HepG2 (cell line): ENCODE measurements around the gene ATG5. TPM values are rescaled to one million over a fixed set of nuclear protein-coding genes. Genes with fewer than 3 reads are reported as not detected.

Experiments used
- ATAC-seq: fragments of 200-7000 bp; cut with Tn5 transposase; 3 replicates; pipeline ENCODE4 v1.9.1; 2020; ENCODE audit warnings: mild to moderate bottlenecking, moderate library complexity
- BruUV-seq: library from RNA; stranded (reverse); fragments of 400-500 nt; replicated peaks from 2 replicates; lab custom pipeline; 2021; lab: Mats Ljungman, UMichigan
- CTCF ChIA-PET: fragments of 300-600 bp; formaldehyde crosslinking; extraction: SDS; loops from one replicate; lab custom pipeline; 2021; ENCODE audit warnings: low total read pairs, inconsistent platforms, low intra/inter-chr PET ratio; lab: Yijun Ruan, JAX
- POLR2A ChIA-PET: fragments of 350-600 bp; sonication (Branson Sonifier 250); formaldehyde crosslinking; loops from one replicate; lab custom pipeline; 2020; ENCODE audit warnings: antibody characterized with exemption, inconsistent platforms; lab: Yijun Ruan, JAX
- DNase-seq: peaks from one replicate; pipeline ENCODE4 v3.0.0-alpha.2; 2015; ENCODE audit warnings: low spot score
- FAIRE-seq: peaks from 3 replicates; lab custom pipeline; 2011; peaks lifted over from hg19 to GRCh38; lab: Jason Lieb, UNC
- H2AFZ ChIP-seq: one replicate; pipeline ENCODE4 v1.6.1; 2011; ENCODE audit warnings: low read length, inconsistent platforms
- H3K27ac ChIP-seq: fragments of 300-600 bp; 3 replicates; pipeline ENCODE4 v1.8.0; 2011; ENCODE audit warnings: mixed run types, mild to moderate bottlenecking, mixed read lengths, low read length, inconsistent platforms; ENCODE audit not compliant: insufficient read depth; ENCODE audit errors: extremely low read length
- H3K27me3 ChIP-seq, 2 experiments: fragments of 200-600 bp in 1 of 2; 2 replicates in 1 of 2; 3 replicates in 1 of 2; pipeline versions ENCODE4 v1.6.0 to v1.8.0; 2011; ENCODE audit warnings: low read length in 2 of 2, mild to moderate bottlenecking in 2 of 2, moderate library complexity in 2 of 2, inconsistent platforms in 1 of 2; ENCODE audit not compliant: insufficient read depth in 2 of 2, control insufficient read depth in 1 of 2
- H3K36me3 ChIP-seq, 2 experiments: fragments of 200-600 bp in 1 of 2; replicated peaks in 1 of 2; 2 replicates in 1 of 2; 3 replicates in 1 of 2; pipeline versions ENCODE4 v1.5.1 to v1.8.0; 2011; ENCODE audit warnings: low read length in 2 of 2, inconsistent platforms in 1 of 2; ENCODE audit not compliant: insufficient read depth in 2 of 2, control insufficient read depth in 1 of 2
- H3K4me1 ChIP-seq: 2 replicates; pipeline ENCODE4 v1.5.1; 2012; ENCODE audit warnings: low read length, inconsistent platforms; ENCODE audit not compliant: insufficient read depth
- H3K4me2 ChIP-seq: 2 replicates; pipeline ENCODE4 v1.6.0; 2011; ENCODE audit warnings: low read depth, low read length, inconsistent platforms
- H3K4me3 ChIP-seq, 3 experiments: fragments of 200-600 bp in 1 of 3; sonication (generic), shearing (Covaris generic) in 1 of 3; replicated peaks in 1 of 3; 2 replicates each; pipeline ENCODE4 v1.5.1; 2011 to 2016; ENCODE audit warnings: low read length in 3 of 3, inconsistent platforms in 2 of 3, low read depth in 2 of 3, mild to moderate bottlenecking in 2 of 3, control low read depth in 1 of 3, mixed read lengths in 1 of 3; ENCODE audit not compliant: insufficient read depth in 1 of 3
- H3K79me2 ChIP-seq: one replicate; pipeline ENCODE4 v1.6.1; 2011; ENCODE audit warnings: low read length, inconsistent platforms; ENCODE audit not compliant: insufficient read depth
- H3K9ac ChIP-seq: 2 replicates; pipeline ENCODE4 v1.6.0; 2011; ENCODE audit warnings: mild to moderate bottlenecking, low read depth, low read length, inconsistent platforms; ENCODE audit not compliant: insufficient read depth
- H3K9me3 ChIP-seq: 2 replicates; pipeline ENCODE4 v1.5.1; 2012; ENCODE audit warnings: mild to moderate bottlenecking, low read length
- H4K20me1 ChIP-seq: 2 replicates; pipeline ENCODE4 v1.6.0; 2011; ENCODE audit warnings: inconsistent platforms, mild to moderate bottlenecking, low read length, moderate library complexity; ENCODE audit not compliant: insufficient read depth
- GABPA ChIP-seq, 2 experiments: IDR thresholded peaks; 2 replicates each; pipeline ENCODE4 v1.6.1; 2011 to 2016; ENCODE audit warnings: low read depth in 2 of 2, low read length in 1 of 2, missing biosample characterization in 1 of 2, missing genetic modification characterization in 1 of 2
- HCFC1 ChIP-seq: fragments of 150-350 bp; IDR thresholded peaks from 2 replicates; pipeline ENCODE4 v1.6.1; 2014; ENCODE audit warnings: low read depth, low read length
- NONO ChIP-seq, 2 experiments: fragments of 450-650 bp in 1 of 2; sonication (generic) in 1 of 2; formaldehyde crosslinking in 1 of 2; IDR thresholded peaks in 1 of 2; conservative IDR thresholded peaks in 1 of 2; 2 replicates each; pipeline versions ENCODE4 v1.6.1 to v1.8.0; 2017 to 2022; ENCODE audit warnings: mild to moderate bottlenecking in 1 of 2, missing genetic modification reagents in 1 of 2, moderate library complexity in 1 of 2
- TCF12 ChIP-seq, 2 experiments: fragments of 450-650 bp in 1 of 2; sonication (generic) in 1 of 2; formaldehyde crosslinking in 1 of 2; IDR thresholded peaks; 2 replicates each; pipeline versions ENCODE4 v1.6.1 to v1.8.0; 2017 to 2022; ENCODE audit warnings: antibody characterized with exemption in 1 of 2, mild to moderate bottlenecking in 1 of 2, missing genetic modification reagents in 1 of 2, moderate library complexity in 1 of 2
- ZBTB7A ChIP-seq: sonication (generic); formaldehyde crosslinking; IDR thresholded peaks from 2 replicates; pipeline ENCODE4 v1.8.0; 2022; ENCODE audit warnings: mild to moderate bottlenecking, missing genetic modification reagents
- ZNF101 ChIP-seq: sonication (generic); formaldehyde crosslinking; IDR thresholded peaks from 2 replicates; pipeline ENCODE4 v1.4.0; 2020; ENCODE audit warnings: mild to moderate bottlenecking, low read depth, missing genetic modification reagents, borderline replicate concordance
- ZNF235 ChIP-seq: sonication (generic); formaldehyde crosslinking; IDR thresholded peaks from 2 replicates; pipeline ENCODE4 v1.8.1; 2023; ENCODE audit warnings: mild to moderate bottlenecking, missing genetic modification reagents, borderline replicate concordance
- ZNF552 ChIP-seq: sonication (generic); formaldehyde crosslinking; IDR thresholded peaks from 2 replicates; pipeline ENCODE4 v1.9.0; 2022; ENCODE audit warnings: missing genetic modification reagents, mild to moderate bottlenecking, borderline replicate concordance
- WGBS: methylation state at CpG from one replicate; pipeline ENCODE4 v1.1.6; 2017; ENCODE audit warnings: low lambda C conversion rate; 5-methylcytosine and 5-hydroxymethylcytosine counted together
- in situ Hi-C: cut with HindIII; loops from 2 replicates; pipeline ENCODE4 v1.10.0; 2017; ENCODE audit warnings: low pct_unique_long_range_greater_than_20kb; ENCODE audit not compliant: extremely low pct_ligation_motif_present
- intact Hi-C: fragments of 100-400 bp; cut with micrococcal nuclease; formaldehyde crosslinking; loops from one replicate; pipeline ENCODE4 v1.10.0; 2022; ENCODE audit not compliant: unreplicated experiment
- polyA plus RNA-seq, 8 experiments: library from polyadenylated mRNA; depleted of rRNA in 3 of 8; stranded (reverse) in 7 of 8; unstranded in 1 of 8; fragments of >200 nt; fragmentation: Illumina TruSeq in 4 of 8; extraction: Trizol in 4 of 8; gene quantifications; 2 replicates each; pipeline versions ENCODE4 v1.2.1 to v1.2.3, GENCODE V29; 2011 to 2016; ENCODE audit warnings: low read depth in 4 of 8, missing spikeins in 1 of 8, mixed read lengths in 1 of 8; ENCODE audit not compliant: insufficient read depth in 1 of 8
- total RNA-seq, 5 experiments: library from RNA; depleted of rRNA; stranded (reverse); fragments of >200 nt; fragmentation: Illumina TruSeq; extraction: Trizol; gene quantifications; 2 replicates each; pipeline ENCODE4 v1.2.3, GENCODE V29; 2016; ENCODE audit warnings: low read depth in 1 of 5
- TF ChIP-seq, protein P1 (sequence below): sonication (generic); formaldehyde crosslinking; IDR thresholded peaks from 2 replicates; pipeline ENCODE4 v1.8.1; 2023; ENCODE audit warnings: mild to moderate bottlenecking, inconsistent platforms, moderate library complexity, missing genetic modification reagents, borderline replicate concordance
- TF ChIP-seq, protein P2 (sequence below): sonication (generic); formaldehyde crosslinking; IDR thresholded peaks from 2 replicates; pipeline ENCODE4 v1.4.0; 2020; ENCODE audit warnings: missing genetic modification reagents, mild to moderate bottlenecking, borderline replicate concordance
- TF ChIP-seq, protein P3 (sequence below): sonication (generic); formaldehyde crosslinking; IDR thresholded peaks from 2 replicates; pipeline ENCODE4 v1.5.1; 2020; ENCODE audit warnings: missing genetic modification reagents, mild to moderate bottlenecking, borderline replicate concordance

Gene ATG5
- total and polyA plus RNA-seq, 2 of the 13 experiments (the other 11 are each of a cell fraction or from before 2014, with no cell fraction given), result 21.3 to 48.0 TPM

DNA sequence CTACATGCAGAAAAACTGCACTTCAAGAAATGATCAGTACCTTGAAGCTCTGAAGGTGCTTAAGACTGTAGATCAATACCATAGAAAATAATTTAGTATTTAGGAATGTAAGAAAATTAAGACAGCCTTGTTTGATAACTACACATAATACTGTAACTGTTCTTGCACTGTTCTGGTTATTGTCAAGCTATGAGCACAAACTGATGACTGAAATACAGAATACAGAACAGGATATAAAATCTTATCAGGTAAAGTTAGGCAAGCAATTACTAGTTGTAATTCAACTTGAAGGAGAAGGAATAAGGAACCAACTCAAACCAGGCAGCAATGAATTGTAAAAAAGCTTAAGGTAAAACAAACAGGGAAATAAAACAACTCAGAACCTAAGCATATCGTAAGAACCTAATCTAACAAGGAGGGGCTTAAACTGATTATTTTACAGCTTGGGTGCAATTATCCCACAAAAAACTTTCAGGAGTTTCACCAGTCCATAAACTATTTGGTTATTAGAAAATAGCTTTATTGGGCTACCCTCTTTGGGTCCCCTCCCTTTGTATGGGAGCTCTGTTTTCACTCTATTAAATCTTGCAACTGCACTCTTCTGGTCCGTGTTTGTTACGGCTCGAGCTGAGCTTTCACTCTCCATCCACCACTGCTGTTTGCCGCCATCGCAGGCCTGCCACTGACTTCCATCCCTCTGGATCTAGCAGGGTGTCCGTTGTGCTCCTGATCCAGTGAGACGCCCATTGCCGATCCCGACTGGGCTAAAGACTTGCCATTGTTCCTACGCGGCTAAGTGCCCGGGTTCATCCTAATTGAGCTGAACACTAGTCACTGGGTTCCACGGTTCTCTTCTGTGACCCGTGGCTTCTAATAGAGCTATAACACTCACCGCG, 97.7 kb downstream of the ATG5 start:
- Histone ChIP-seq H3K4me3 (no peak overlapping the region), H3K4me2 (no peak overlapping the region), H3K27ac (no peak overlapping the region), H3K9ac (no peak overlapping the region), H3K79me2 (peaks cover 2% of the 10 kb centered on the region), H4K20me1 (no peaks in the 10 kb centered on the region), H2AFZ (no peak overlapping the region), H3K27me3 (no peaks in the 10 kb centered on the region), H3K9me3 (no peaks in the 10 kb centered on the region), H3K4me1 (peaks cover 13% of the 10 kb centered on the region), H3K36me3 (no peaks in the 10 kb centered on the region; a peak in 1 of 5 replicates)
- in situ Hi-C loops, result no loop called here
- intact Hi-C loops, result no loop called here
- BruUV-seq, result no TSS peak
- 98% methylated on average over 15 of the region's 17 CpGs for WGBS
- ChIA-PET POLR2A (no interaction called here), CTCF (no interaction called here)
- no peak for DNase-seq
- no peak for ATAC-seq
- no peak for FAIRE-seq
- TF ChIP-seq, protein P1, sequence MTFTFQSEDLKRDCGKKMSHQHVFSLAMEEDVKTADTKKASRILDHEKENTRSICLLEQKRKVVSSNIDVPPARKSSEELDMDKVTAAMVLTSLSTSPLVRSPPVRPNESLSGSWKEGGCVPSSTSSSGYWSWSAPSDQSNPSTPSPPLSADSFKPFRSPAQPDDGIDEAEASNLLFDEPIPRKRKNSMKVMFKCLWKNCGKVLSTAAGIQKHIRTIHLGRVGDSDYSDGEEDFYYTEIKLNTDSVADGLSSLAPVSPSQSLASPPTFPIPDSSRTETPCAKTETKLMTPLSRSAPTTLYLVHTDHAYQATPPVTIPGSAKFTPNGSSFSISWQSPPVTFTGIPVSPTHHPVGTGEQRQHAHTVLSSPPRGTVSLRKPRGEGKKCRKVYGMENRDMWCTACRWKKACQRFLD (CRISPR knock-in tag), result no peak
- no peak for TF ChIP-seq NONO (IDR thresholded peaks at IDR 0.05)
- TF ChIP-seq NONO (CRISPR knock-in tag; conservative IDR thresholded peaks at IDR 0.05), result no peak
- no peak for TF ChIP-seq GABPA (IDR thresholded peaks at IDR 0.05; ENCODE audit: low read depth, low read length)
- no peak for TF ChIP-seq GABPA (CRISPR knock-in tag; IDR thresholded peaks at IDR 0.05; ENCODE audit: low read depth)
- no peak for TF ChIP-seq HCFC1
- TF ChIP-seq, protein P2, sequence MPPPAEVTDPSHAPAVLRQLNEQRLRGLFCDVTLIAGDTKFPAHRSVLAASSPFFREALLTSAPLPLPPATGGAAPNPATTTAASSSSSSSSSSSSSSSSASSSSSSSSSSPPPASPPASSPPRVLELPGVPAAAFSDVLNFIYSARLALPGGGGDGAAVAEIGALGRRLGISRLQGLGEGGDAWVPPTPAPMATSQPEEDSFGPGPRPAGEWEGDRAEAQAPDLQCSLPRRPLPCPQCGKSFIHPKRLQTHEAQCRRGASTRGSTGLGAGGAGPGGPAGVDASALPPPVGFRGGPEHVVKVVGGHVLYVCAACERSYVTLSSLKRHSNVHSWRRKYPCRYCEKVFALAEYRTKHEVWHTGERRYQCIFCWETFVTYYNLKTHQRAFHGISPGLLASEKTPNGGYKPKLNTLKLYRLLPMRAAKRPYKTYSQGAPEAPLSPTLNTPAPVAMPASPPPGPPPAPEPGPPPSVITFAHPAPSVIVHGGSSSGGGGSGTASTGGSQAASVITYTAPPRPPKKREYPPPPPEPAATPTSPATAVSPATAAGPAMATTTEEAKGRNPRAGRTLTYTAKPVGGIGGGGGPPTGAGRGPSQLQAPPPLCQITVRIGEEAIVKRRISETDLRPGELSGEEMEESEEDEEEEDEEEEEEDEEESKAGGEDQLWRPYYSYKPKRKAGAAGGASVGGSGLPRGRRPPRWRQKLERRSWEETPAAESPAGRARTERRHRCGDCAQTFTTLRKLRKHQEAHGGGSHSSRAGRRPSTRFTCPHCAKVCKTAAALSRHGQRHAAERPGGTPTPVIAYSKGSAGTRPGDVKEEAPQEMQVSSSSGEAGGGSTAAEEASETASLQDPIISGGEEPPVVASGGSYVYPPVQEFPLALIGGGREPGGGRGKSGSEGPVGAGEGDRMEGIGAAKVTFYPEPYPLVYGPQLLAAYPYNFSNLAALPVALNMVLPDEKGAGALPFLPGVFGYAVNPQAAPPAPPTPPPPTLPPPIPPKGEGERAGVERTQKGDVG, result no peak
- TF ChIP-seq ZNF235 (CRISPR knock-in tag), result no peak
- TF ChIP-seq ZNF552 (CRISPR knock-in tag), result no peak
- TF ChIP-seq TCF12 (IDR thresholded peaks at IDR 0.05), result no peak
- no peak for TF ChIP-seq TCF12 (CRISPR knock-in tag; IDR thresholded peaks at IDR 0.05)
- TF ChIP-seq, protein P3, sequence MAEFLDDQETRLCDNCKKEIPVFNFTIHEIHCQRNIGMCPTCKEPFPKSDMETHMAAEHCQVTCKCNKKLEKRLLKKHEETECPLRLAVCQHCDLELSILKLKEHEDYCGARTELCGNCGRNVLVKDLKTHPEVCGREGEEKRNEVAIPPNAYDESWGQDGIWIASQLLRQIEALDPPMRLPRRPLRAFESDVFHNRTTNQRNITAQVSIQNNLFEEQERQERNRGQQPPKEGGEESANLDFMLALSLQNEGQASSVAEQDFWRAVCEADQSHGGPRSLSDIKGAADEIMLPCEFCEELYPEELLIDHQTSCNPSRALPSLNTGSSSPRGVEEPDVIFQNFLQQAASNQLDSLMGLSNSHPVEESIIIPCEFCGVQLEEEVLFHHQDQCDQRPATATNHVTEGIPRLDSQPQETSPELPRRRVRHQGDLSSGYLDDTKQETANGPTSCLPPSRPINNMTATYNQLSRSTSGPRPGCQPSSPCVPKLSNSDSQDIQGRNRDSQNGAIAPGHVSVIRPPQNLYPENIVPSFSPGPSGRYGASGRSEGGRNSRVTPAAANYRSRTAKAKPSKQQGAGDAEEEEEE, result no peak
- no peak for TF ChIP-seq ZNF101 (CRISPR knock-in tag)
- TF ChIP-seq ZBTB7A (CRISPR knock-in tag), result no peak
